ENCODE data around the gene KCNJ1.

Gene KCNJ1

GRCh38 chr11:128881221-128881620, 14.1 kb upstream of the KCNJ1 start:
- no peak for DNase-seq

- DNase-seq, result no peak
These were observed 12.7 kb upstream of the KCNJ1 start for GRCh38 chr11:128879817-128880216.

GRCh38 chr11:128878455-128878854, 11.4 kb upstream of the KCNJ1 start:
- no peak for DNase-seq

GRCh38 chr11:128877726-128878125, 10.6 kb upstream of the KCNJ1 start:
- no peak for DNase-seq

- no peak for DNase-seq
These were observed 9.1 kb upstream of the KCNJ1 start for GRCh38 chr11:128876133-128876650.

GRCh38 chr11:128874427-128874826, 7.3 kb upstream of the KCNJ1 start:
- DNase-seq, result no peak

GRCh38 chr11:128872594-128872993, 5.5 kb upstream of the KCNJ1 start:
- no peak for DNase-seq

- DNase-seq, result no peak
These were observed 5.0 kb upstream of the KCNJ1 start for GRCh38 chr11:128872094-128872493.

GRCh38 chr11:128871168-128871610, 4.1 kb upstream of the KCNJ1 start:
- no peak for DNase-seq

GRCh38 chr11:128868841-128869671, 2.0 kb upstream of the KCNJ1 start:
- DNase-seq, result no peak

GRCh38 chr11:128865490-128865889, 1.6 kb downstream of the KCNJ1 start:
- no peak for DNase-seq

- no peak for DNase-seq
These were observed 4.0 kb downstream of the KCNJ1 start for GRCh38 chr11:128862908-128863660.

GRCh38 chr11:128862406-128862805, 4.7 kb downstream of the KCNJ1 start:
- no peak for DNase-seq

- no peak for DNase-seq
These were observed 6.3 kb downstream of the KCNJ1 start for GRCh38 chr11:128860571-128861361.

GRCh38 chr11:128859563-128860441, 7.3 kb downstream of the KCNJ1 start:
- DNase-seq, result no peak

- DNase-seq, result no peak
These were observed 9.8 kb downstream of the KCNJ1 start for GRCh38 chr11:128857341-128857740.

GRCh38 chr11:128856241-128856640, 10.9 kb downstream of the KCNJ1 start:
- no peak for DNase-seq

- DNase-seq, result no peak
These were observed 12.3 kb downstream of the KCNJ1 start for GRCh38 chr11:128854841-128855240.

- no peak for DNase-seq
These were observed 13.5 kb downstream of the KCNJ1 start for GRCh38 chr11:128853559-128853958.

GRCh38 chr11:128852327-128853023, 14.6 kb downstream of the KCNJ1 start:
- no peak for DNase-seq

- DNase-seq, result no peak
These were observed 18.2 kb downstream of the KCNJ1 start for GRCh38 chr11:128848815-128849455.

Measured in NCI-H2171 (cell line).